GM12878 (cell line): ENCODE results near the gene TCEA2. TPM values are rescaled to one million over a fixed set of nuclear protein-coding genes. Genes with fewer than 3 reads are reported as not detected.

Experiments used
- ATAC-seq: fragments of 200-7000 bp; cut with Tn5 transposase; 3 replicates; pipeline ENCODE4 v1.9.1; 2020; ENCODE audit warnings: mild to moderate bottlenecking, moderate library complexity
- BruUV-seq: library from RNA; stranded (reverse); fragments of 400-500 nt; replicated peaks from 2 replicates; lab custom pipeline; 2021; lab: Mats Ljungman, UMichigan
- CTCF ChIA-PET: fragments of 300-600 bp; sonication (Branson Sonifier 250); formaldehyde crosslinking; extraction: SDS; loops from one replicate; lab custom pipeline; 2021; ENCODE audit warnings: inconsistent platforms; lab: Yijun Ruan, JAX
- POLR2A ChIA-PET: fragments of 350-600 bp; formaldehyde crosslinking; extraction: SDS; loops from one replicate; lab custom pipeline; 2021; ENCODE audit warnings: inconsistent platforms; lab: Charles Lee
- RAD21 ChIA-PET: fragments of 300-600 bp; sonication (Branson Sonifier 250); formaldehyde crosslinking; loops from one replicate; lab custom pipeline; 2023; ENCODE audit warnings: antibody characterized with exemption; ENCODE audit not compliant: unreplicated experiment; lab: Charles Lee
- SMC1A ChIA-PET: fragments of 300-600 bp; sonication (Branson Sonifier 250); formaldehyde crosslinking; loops from one replicate; lab custom pipeline; 2023; ENCODE audit not compliant: unreplicated experiment, uncharacterized antibody; lab: Charles Lee
- DNase-seq: peaks from one replicate; pipeline ENCODE4 v3.0.0-alpha.2; 2011; ENCODE audit warnings: low read depth, low spot score
- FAIRE-seq: peaks from 3 replicates; lab custom pipeline; 2011; peaks lifted over from hg19 to GRCh38; lab: Jason Lieb, UNC
- H2AFZ ChIP-seq: 2 replicates; pipeline ENCODE4 v1.6.0; 2011; ENCODE audit warnings: low read depth, low read length, control low read depth; ENCODE audit not compliant: control insufficient read depth
- H3K27ac ChIP-seq: 2 replicates; pipeline ENCODE4 v1.5.1; 2011; ENCODE audit warnings: control low read depth; ENCODE audit not compliant: control insufficient read depth, insufficient read depth
- H3K27me3 ChIP-seq, 2 experiments: replicated peaks in 1 of 2; 2 replicates each; pipeline versions ENCODE4 v1.6.0 to v1.6.1; 2011; ENCODE audit warnings: low read length in 1 of 2; ENCODE audit not compliant: control insufficient read depth in 2 of 2, insufficient read depth in 2 of 2
- H3K36me3 ChIP-seq, 2 experiments: 2 replicates each; pipeline ENCODE4 v1.5.1; 2011; ENCODE audit warnings: low read length in 1 of 2; ENCODE audit not compliant: control insufficient read depth in 2 of 2, insufficient read depth in 2 of 2
- H3K4me1 ChIP-seq: 2 replicates; pipeline ENCODE4 v1.6.1; 2011; ENCODE audit warnings: mild to moderate bottlenecking, low read length, moderate library complexity, mixed read lengths; ENCODE audit not compliant: control insufficient read depth, insufficient read depth
- H3K4me2 ChIP-seq: 2 replicates; pipeline ENCODE4 v1.6.0; 2011; ENCODE audit warnings: control low read depth; ENCODE audit not compliant: control insufficient read depth, insufficient read depth
- H3K4me3 ChIP-seq: fragments of 200-600 bp; sonication (generic); 2 replicates; pipeline ENCODE4 v1.5.1; 2016
- H3K79me2 ChIP-seq: 2 replicates; pipeline ENCODE4 v1.6.0; 2011; ENCODE audit warnings: low read length; ENCODE audit not compliant: control insufficient read depth, insufficient read depth
- H3K9ac ChIP-seq: 2 replicates; pipeline ENCODE4 v1.8.0; 2011; ENCODE audit warnings: low read length, control low read depth, mixed read lengths; ENCODE audit not compliant: control insufficient read depth, insufficient read depth
- H3K9me3 ChIP-seq: replicated peaks from 3 replicates; pipeline ENCODE4 v1.5.1; 2011; ENCODE audit warnings: mild to moderate bottlenecking, low read length; ENCODE audit not compliant: control insufficient read depth, insufficient read depth
- H4K20me1 ChIP-seq: 2 replicates; pipeline ENCODE4 v1.6.0; 2011; ENCODE audit not compliant: control insufficient read depth, insufficient read depth
- ATF2 ChIP-seq: IDR thresholded peaks from 2 replicates; pipeline ENCODE4 v1.6.1; 2012; ENCODE audit warnings: low read length, inconsistent platforms
- BMI1 ChIP-seq: fragments of 450-650 bp; IDR thresholded peaks from 2 replicates; pipeline ENCODE4 v1.6.1; 2016; ENCODE audit warnings: mild to moderate bottlenecking, moderate library complexity, borderline replicate concordance
- CBFB ChIP-seq: IDR thresholded peaks from 2 replicates; pipeline ENCODE4 v1.6.1; 2016; ENCODE audit warnings: antibody characterized with exemption, low read depth
- CUX1 ChIP-seq: IDR thresholded peaks from 2 replicates; pipeline ENCODE4 v1.6.1; 2012; ENCODE audit warnings: improper control_type of control experiment, low read depth, low read length; ENCODE audit not compliant: insufficient replicate concordance
- EP300 ChIP-seq, 2 experiments: fragments of 150-350 bp in 1 of 2; IDR thresholded peaks; 2 replicates each; pipeline ENCODE4 v1.6.1; 2011 to 2012; ENCODE audit warnings: low read depth in 2 of 2, low read length in 2 of 2, borderline replicate concordance in 1 of 2, improper control_type of control experiment in 1 of 2, inconsistent platforms in 1 of 2; ENCODE audit not compliant: control insufficient read depth in 1 of 2
- HCFC1 ChIP-seq: fragments of 150-350 bp; IDR thresholded peaks from 2 replicates; pipeline ENCODE4 v1.6.1; 2014; ENCODE audit warnings: low read length
- PAX5 ChIP-seq: IDR thresholded peaks from 2 replicates; pipeline ENCODE4 v1.6.1; 2011; ENCODE audit warnings: low read depth, low read length, borderline replicate concordance
- POLR2A ChIP-seq: IDR thresholded peaks from 2 replicates; pipeline ENCODE4 v1.6.1; 2011; ENCODE audit warnings: low read depth, mild to moderate bottlenecking, low read length
- RAD51 ChIP-seq: fragments of 450-650 bp; IDR thresholded peaks from 2 replicates; pipeline ENCODE4 v1.6.1; 2016; ENCODE audit warnings: moderate library complexity, mild to moderate bottlenecking, inconsistent platforms
- RFX5 ChIP-seq: IDR thresholded peaks from 2 replicates; pipeline ENCODE4 v1.6.1; 2011; ENCODE audit warnings: low read depth, low read length, improper control_type of control experiment
- ZBTB11 ChIP-seq: fragments of 450-650 bp; formaldehyde crosslinking; IDR thresholded peaks from 2 replicates; pipeline ENCODE4 v1.5.0; 2022; ENCODE audit warnings: mild to moderate bottlenecking, missing genetic modification characterization
- WGBS: methylation state at CpG from one replicate; pipeline ENCODE4 v1.1.6; 2016; ENCODE audit warnings: low lambda C conversion rate; ENCODE audit not compliant: insufficient replicate concordance, insufficient coverage; ENCODE audit errors: missing lambda C conversion rate; 5-methylcytosine and 5-hydroxymethylcytosine counted together
- in situ Hi-C: fragments of 300-500 bp; cut with MboI; formaldehyde crosslinking; loops from 9 replicates; pipeline ENCODE4 v1.14.3; 2018; ENCODE audit warnings: mixed read lengths
- intact Hi-C: fragments of 100-400 bp; cut with micrococcal nuclease; formaldehyde crosslinking; loops from one replicate; pipeline ENCODE4 v1.14.2; 2022; ENCODE audit not compliant: unreplicated experiment
- polyA plus RNA-seq, 11 experiments: library from polyadenylated mRNA; depleted of rRNA in 4 of 11; unstranded in 6 of 11; stranded (reverse) in 5 of 11; fragments of >200 nt; fragmentation: Nextera tagmentation in 4 of 11; fragmentation: Illumina TruSeq in 1 of 11; extraction: Ambion mirVana in 4 of 11; extraction: Trizol in 1 of 11; gene quantifications; 1 replicate in 1 of 11; 2 replicates in 10 of 11; pipeline versions ENCODE4 v1.2.1 to v1.2.3, GENCODE V29; 2011 to 2016; ENCODE audit warnings: inconsistent platforms in 2 of 11, missing spikeins in 2 of 11, low read depth in 1 of 11
- total RNA-seq, 4 experiments: library from RNA; depleted of rRNA in 3 of 4; stranded (reverse); fragments of >200 nt in 3 of 4; fragmentation: Illumina TruSeq in 1 of 4; extraction: Trizol in 1 of 4; gene quantifications; 2 replicates each; pipeline versions ENCODE4 v1.2.1 to v1.2.3, GENCODE V29; 2013 to 2021

TCEA2 gene
- total and polyA plus RNA-seq, 10 of the 15 experiments (the other 5 are each of a cell fraction or from before 2014, with no cell fraction given), result 3.4 to 42.5 (median 13.3) TPM

GRCh38 chr20:64051561-64052325 lies 11.3 kb upstream of the TCEA2 start:
- DNase-seq (no peak), ATAC-seq (no peak), FAIRE-seq (no peak)
- Histone ChIP-seq H3K9me3 (no peaks in the 10 kb centered on the region), H3K9ac (no peak overlapping the region), H3K27me3 (peaks cover 4 to 8% of the 10 kb centered on the region in 2 experiments; a peak in 3 of 4 replicates), H2AFZ (no peak overlapping the region), H4K20me1 (no peaks in the 10 kb centered on the region), H3K4me1 (peaks cover 28% of the 10 kb centered on the region), H3K79me2 (no peaks in the 10 kb centered on the region), H3K36me3 (no peaks in the 10 kb centered on the region), H3K27ac (no peak overlapping the region), H3K4me2 (no peak overlapping the region), H3K4me3 (no peak overlapping the region)
- SMC1A ChIA-PET, result no interaction called here
- CTCF ChIA-PET, result interaction anchor here (2.2 to 9.2 kb wide), 3 partner anchors 10 to 18 kb away, joined by 5 to 108 read pairs (median 10); no protein-coding TSS in a partner anchor
- in situ Hi-C loops (no loop called here), intact Hi-C loops (loop anchor here (10.0 kb wide), 1 partner anchor 187 kb away; the partner anchor contains the start of genes ABHD16B and TPD52L2)
- BruUV-seq, result no TSS peak
- WGBS, result 33% methylated on average over 9 of the region's 15 CpGs
- POLR2A ChIA-PET, result interaction anchor here (0.6 kb wide), 1 partner anchor 11 kb away, joined by 3 read pairs; no protein-coding TSS in a partner anchor
- RAD21 ChIA-PET, result interaction anchor here (7.1 kb wide), 1 partner anchor 12 kb away, joined by 78 read pairs; no protein-coding TSS in a partner anchor
- TF ChIP-seq EP300 (IDR thresholded peaks at IDR 0.05; ENCODE audit: borderline replicate concordance in 1 of 2, control insufficient read depth in 1 of 2, low read depth in 2 of 2, low read length in 2 of 2) (no peak), RFX5 (no peak), ZBTB11 (CRISPR knock-in tag) (no peak), RAD51 (no peak), POLR2A (no peak), CUX1 (no peak), PAX5 (no peak), ATF2 (no peak), BMI1 (no peak), HCFC1 (no peak), CBFB (no peak)
